Kidney epithelial cell (primary cell): ENCODE measurements around the gene AFF3. TPM values are rescaled to one million over a fixed set of nuclear protein-coding genes. Genes with fewer than 3 reads are reported as not detected.

Experiments
- DNase-seq: peaks from one replicate; pipeline ENCODE4 v3.0.0-alpha.2; 2010; ENCODE audit warnings: low read depth
- H3K27me3 ChIP-seq: 2 replicates; pipeline ENCODE4 v1.6.0; 2011; ENCODE audit warnings: low read length; ENCODE audit not compliant: control insufficient read depth, insufficient read depth
- H3K36me3 ChIP-seq: 2 replicates; pipeline ENCODE4 v1.5.1; 2011; ENCODE audit warnings: low read length; ENCODE audit not compliant: control insufficient read depth, insufficient read depth
- H3K4me3 ChIP-seq: 2 replicates; pipeline ENCODE4 v1.5.1; 2011; ENCODE audit warnings: low read depth, mild to moderate bottlenecking, control low read depth, low read length
- CTCF ChIP-seq: IDR thresholded peaks from 2 replicates; pipeline ENCODE4 v1.5.1; 2011; ENCODE audit warnings: mild to moderate bottlenecking, moderate library complexity, low read length, control low read depth, inconsistent platforms; ENCODE audit not compliant: insufficient read depth, poor library complexity, severe bottlenecking
- total RNA-seq: library from RNA; depleted of rRNA; stranded (reverse); fragments of >200 nt; gene quantifications from 2 replicates; pipeline ENCODE4 v1.2.3, GENCODE V29; 2015

The AFF3 gene
- total RNA-seq, 1 donor from 2014 or later, result 13.9 TPM

GRCh38 chr2:100064165-100064564, 78.2 kb downstream of the AFF3 start:
- no peak for TF ChIP-seq CTCF
- Histone ChIP-seq H3K36me3 (no peaks in the 10 kb centered on the region), H3K27me3 (no peaks in the 10 kb centered on the region), H3K4me3 (no peak overlapping the region)
- DNase-seq, result no peak

- TF ChIP-seq CTCF, result no peak
- Histone ChIP-seq H3K36me3 (no peaks in the 10 kb centered on the region), H3K27me3 (no peaks in the 10 kb centered on the region), H3K4me3 (no peak overlapping the region)
- no peak for DNase-seq
Measured at GRCh38 chr2:100063459-100063953, 78.9 kb downstream of the AFF3 start.

GRCh38 chr2:100062336-100062735, 80.1 kb downstream of the AFF3 start:
- no peak for DNase-seq
- no peak for TF ChIP-seq CTCF
- no peaks in the 10 kb centered on the region for H3K36me3 ChIP-seq
- H3K4me3 ChIP-seq, result no peak overlapping the region
- no peaks in the 10 kb centered on the region for H3K27me3 ChIP-seq

- Histone ChIP-seq H3K36me3 (no peaks in the 10 kb centered on the region), H3K27me3 (no peaks in the 10 kb centered on the region), H3K4me3 (no peak overlapping the region)
- TF ChIP-seq CTCF, result no peak
- no peak for DNase-seq
Measured at GRCh38 chr2:100060875-100061274, 81.5 kb downstream of the AFF3 start.

GRCh38 chr2:100059638-100060037, 82.8 kb downstream of the AFF3 start:
- DNase-seq, result no peak
- H3K36me3 ChIP-seq, result no peaks in the 10 kb centered on the region
- H3K4me3 ChIP-seq, result no peak overlapping the region
- TF ChIP-seq CTCF, result no peak
- H3K27me3 ChIP-seq, result no peaks in the 10 kb centered on the region

- H3K4me3 ChIP-seq, result no peak overlapping the region
- H3K27me3 ChIP-seq, result no peaks in the 10 kb centered on the region
- H3K36me3 ChIP-seq, result no peaks in the 10 kb centered on the region
- peak; percentile 4 for DNase-seq
- TF ChIP-seq CTCF, result no peak
Measured at GRCh38 chr2:100057901-100058261, 84.5 kb downstream of the AFF3 start.
